COLO829 (cell line): ENCODE data around the gene B3GALNT1.

Experiments used
- DNase-seq: peaks from one replicate; pipeline ENCODE4 v3.0.0; 2012; ENCODE audit warnings: low spot score

B3GALNT1 gene

GRCh38 chr3:161104561-161105551 lies at the start of gene B3GALNT1:
Gene B3GALNT1, minus strand, starts transcription at chr3:161105349. Its CDS starts 18,595 bp downstream, at chr3:161086754.
- no peak for DNase-seq

GRCh38 chr3:161153480-161153879 lies 48.3 kb upstream of the B3GALNT1 start:
- DNase-seq: no peak

- DNase-seq: no peak
Observed at GRCh38 chr3:161150001-161150525, 44.9 kb upstream of the B3GALNT1 start.

- no peak for DNase-seq
Observed at GRCh38 chr3:161149529-161149928, 44.4 kb upstream of the B3GALNT1 start.

- DNase-seq: no peak
Observed at GRCh38 chr3:161148832-161149475, 43.8 kb upstream of the B3GALNT1 start.

- no peak for DNase-seq
Observed at GRCh38 chr3:161142486-161142885, 37.3 kb upstream of the B3GALNT1 start.

GRCh38 chr3:161139686-161140085 lies 34.5 kb upstream of the B3GALNT1 start:
- DNase-seq: no peak

GRCh38 chr3:161137260-161137659 lies 32.1 kb upstream of the B3GALNT1 start:
- no peak for DNase-seq

GRCh38 chr3:161132391-161132790 lies 27.2 kb upstream of the B3GALNT1 start:
- DNase-seq: no peak

GRCh38 chr3:161126495-161126894 lies 21.3 kb upstream of the B3GALNT1 start:
- DNase-seq: no peak

GRCh38 chr3:161117646-161118045 lies 12.5 kb upstream of the B3GALNT1 start:
- no peak for DNase-seq

- DNase-seq: no peak
Observed at GRCh38 chr3:161108840-161109239, 3.7 kb upstream of the B3GALNT1 start.

- DNase-seq: no peak
Observed at GRCh38 chr3:161107311-161107710, 2.2 kb upstream of the B3GALNT1 start.

GRCh38 chr3:161103776-161104385 lies 1.3 kb downstream of the B3GALNT1 start:
- DNase-seq: no peak

- DNase-seq: no peak
Observed at GRCh38 chr3:161101609-161102008, 3.5 kb downstream of the B3GALNT1 start.

- DNase-seq: no peak
Observed at GRCh38 chr3:161100994-161101393, 4.2 kb downstream of the B3GALNT1 start.

GRCh38 chr3:161096771-161097367 lies 8.3 kb downstream of the B3GALNT1 start:
- DNase-seq: no peak

GRCh38 chr3:161093895-161094294 lies 11.3 kb downstream of the B3GALNT1 start:
- no peak for DNase-seq

GRCh38 chr3:161084277-161084676 lies 20.9 kb downstream of the B3GALNT1 start:
- DNase-seq: no peak

- DNase-seq: no peak
Observed at GRCh38 chr3:161083131-161083530, 22.0 kb downstream of the B3GALNT1 start.

- DNase-seq: no peak
Observed at GRCh38 chr3:161082063-161082462, 23.1 kb downstream of the B3GALNT1 start.

- DNase-seq: no peak
Observed at GRCh38 chr3:161081633-161082032, 23.5 kb downstream of the B3GALNT1 start.
